ENCODE measurements around the gene TOMM20L. TPM values are rescaled to one million over a fixed set of nuclear protein-coding genes. Genes with fewer than 3 reads are reported as not detected.

The TOMM20L gene
- total and polyA plus RNA-seq, 2 of the 13 experiments (the other 11 are each of a cell fraction or from before 2014, with no cell fraction given) = 0.46 TPM; not detected in 1

- peak; percentile 88 for TF ChIP-seq ARID4A (CRISPR knock-in tag; IDR thresholded peaks at IDR 0.05; ENCODE audit: borderline replicate concordance)
- no peak for TF ChIP-seq NFYC (CRISPR knock-in tag; IDR thresholded peaks at IDR 0.05)
- TF ChIP-seq ZNF142 (CRISPR knock-in tag; IDR thresholded peaks at IDR 0.05) = 0 out of 2 replicates have a peak, but pooled peaks have one; percentile 64
- TF ChIP-seq ZNF225 (CRISPR knock-in tag; IDR thresholded peaks at IDR 0.05) = peak; percentile 57; the same call in 1 of the 2 replicates
- no peak; the same call in 1 of the 2 replicates for TF ChIP-seq MED1 (CRISPR knock-in tag; IDR thresholded peaks at IDR 0.05)
- TF ChIP-seq NFKB2 (CRISPR knock-in tag; IDR thresholded peaks at IDR 0.05; ENCODE audit: borderline replicate concordance) = no peak
- TF ChIP-seq, protein P1, sequence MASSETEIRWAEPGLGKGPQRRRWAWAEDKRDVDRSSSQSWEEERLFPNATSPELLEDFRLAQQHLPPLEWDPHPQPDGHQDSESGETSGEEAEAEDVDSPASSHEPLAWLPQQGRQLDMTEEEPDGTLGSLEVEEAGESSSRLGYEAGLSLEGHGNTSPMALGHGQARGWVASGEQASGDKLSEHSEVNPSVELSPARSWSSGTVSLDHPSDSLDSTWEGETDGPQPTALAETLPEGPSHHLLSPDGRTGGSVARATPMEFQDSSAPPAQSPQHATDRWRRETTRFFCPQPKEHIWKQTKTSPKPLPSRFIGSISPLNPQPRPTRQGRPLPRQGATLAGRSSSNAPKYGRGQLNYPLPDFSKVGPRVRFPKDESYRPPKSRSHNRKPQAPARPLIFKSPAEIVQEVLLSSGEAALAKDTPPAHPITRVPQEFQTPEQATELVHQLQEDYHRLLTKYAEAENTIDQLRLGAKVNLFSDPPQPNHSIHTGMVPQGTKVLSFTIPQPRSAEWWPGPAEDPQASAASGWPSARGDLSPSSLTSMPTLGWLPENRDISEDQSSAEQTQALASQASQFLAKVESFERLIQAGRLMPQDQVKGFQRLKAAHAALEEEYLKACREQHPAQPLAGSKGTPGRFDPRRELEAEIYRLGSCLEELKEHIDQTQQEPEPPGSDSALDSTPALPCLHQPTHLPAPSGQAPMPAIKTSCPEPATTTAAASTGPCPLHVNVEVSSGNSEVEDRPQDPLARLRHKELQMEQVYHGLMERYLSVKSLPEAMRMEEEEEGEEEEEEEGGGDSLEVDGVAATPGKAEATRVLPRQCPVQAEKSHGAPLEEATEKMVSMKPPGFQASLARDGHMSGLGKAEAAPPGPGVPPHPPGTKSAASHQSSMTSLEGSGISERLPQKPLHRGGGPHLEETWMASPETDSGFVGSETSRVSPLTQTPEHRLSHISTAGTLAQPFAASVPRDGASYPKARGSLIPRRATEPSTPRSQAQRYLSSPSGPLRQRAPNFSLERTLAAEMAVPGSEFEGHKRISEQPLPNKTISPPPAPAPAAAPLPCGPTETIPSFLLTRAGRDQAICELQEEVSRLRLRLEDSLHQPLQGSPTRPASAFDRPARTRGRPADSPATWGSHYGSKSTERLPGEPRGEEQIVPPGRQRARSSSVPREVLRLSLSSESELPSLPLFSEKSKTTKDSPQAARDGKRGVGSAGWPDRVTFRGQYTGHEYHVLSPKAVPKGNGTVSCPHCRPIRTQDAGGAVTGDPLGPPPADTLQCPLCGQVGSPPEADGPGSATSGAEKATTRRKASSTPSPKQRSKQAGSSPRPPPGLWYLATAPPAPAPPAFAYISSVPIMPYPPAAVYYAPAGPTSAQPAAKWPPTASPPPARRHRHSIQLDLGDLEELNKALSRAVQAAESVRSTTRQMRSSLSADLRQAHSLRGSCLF (CRISPR knock-in tag; IDR thresholded peaks at IDR 0.05; ENCODE audit: borderline replicate concordance) = 0 out of 2 replicates have a peak, but pooled peaks have one; percentile 39
- peak; percentile 74; the same call in 1 of the 2 replicates for TF ChIP-seq ETS1 (CRISPR knock-in tag; IDR thresholded peaks at IDR 0.05)
- no peak for TF ChIP-seq FOSL1 (CRISPR knock-in tag; IDR thresholded peaks at IDR 0.05; ENCODE audit: borderline replicate concordance)
- no peak for TF ChIP-seq ZNF589 (CRISPR knock-in tag; conservative IDR thresholded peaks at IDR 0.05)
- TF ChIP-seq CHCHD3 (CRISPR knock-in tag; IDR thresholded peaks at IDR 0.05) = no peak
- no peak for TF ChIP-seq PHF21A (CRISPR knock-in tag; IDR thresholded peaks at IDR 0.05)
Observed at GRCh38 chr14:58426670-58427280, 31.0 kb downstream of the TOMM20L start (continued).

Measured in HepG2 (cell line).